Sigmoid colon (tissue), 4 donors: Measurements from ENCODE around the gene DPP6.

Experiments used
- CTCF ChIP-seq, 4 experiments: fragments of 450-650 bp in 3 of 4; fragments of 200-600 bp in 1 of 4; IDR thresholded peaks; one replicate each; pipeline ENCODE4 v1.5.1; 2016 to 2019; ENCODE audit warnings: antibody characterized with exemption in 4 of 4, mild to moderate bottlenecking in 3 of 4, moderate library complexity in 2 of 4
- EP300 ChIP-seq, 4 donors: sonication (generic); formaldehyde crosslinking; IDR thresholded peaks; one replicate each; pipeline ENCODE4 v1.6.1; 2017; ENCODE audit warnings: antibody characterized with exemption in 4 of 4
- POLR2A ChIP-seq, 2 donors: fragments of 450-650 bp; IDR thresholded peaks; one replicate each; pipeline ENCODE4 v1.6.1; 2016; ENCODE audit warnings: antibody characterized with exemption in 2 of 2, mild to moderate bottlenecking in 2 of 2, moderate library complexity in 2 of 2
- POLR2AphosphoS5 ChIP-seq, 4 donors: sonication (generic); formaldehyde crosslinking; IDR thresholded peaks; one replicate each; pipeline ENCODE4 v1.6.1; 2017; ENCODE audit warnings: antibody characterized with exemption in 4 of 4

- TF ChIP-seq POLR2AphosphoS5 (IDR thresholded peaks at IDR 0.05) (no peak), CTCF (IDR thresholded peaks at IDR 0.05) (no peak), EP300 (IDR thresholded peaks at IDR 0.05) (no peak), POLR2A (IDR thresholded peaks at IDR 0.05) (no peak)
Observed at GRCh38 chr7:154638286-154638685, 586.1 kb downstream of the DPP6 start.
